Neural cell (in vitro differentiated cells): Measurements from ENCODE around the gene ZFR. TPM values are rescaled to one million over a fixed set of nuclear protein-coding genes. Genes with fewer than 3 reads are reported as not detected.

Experiments used
- H2AFZ ChIP-seq: fragments of 200-600, 300-800 bp; sonication (generic), shearing (Covaris generic); 2 replicates; pipeline ENCODE4 v1.6.0; 2014; ENCODE audit warnings: low read depth, mild to moderate bottlenecking, antibody characterized with exemption, low read length, moderate library complexity
- H3F3A ChIP-seq: fragments of 200-600 bp; shearing (Covaris generic); 2 replicates; pipeline ENCODE4 v1.6.1; 2016; ENCODE audit warnings: mild to moderate bottlenecking, moderate library complexity, mixed read lengths, antibody characterized with exemption, low read length; ENCODE audit not compliant: insufficient read depth, poor library complexity, severe bottlenecking
- H3K27ac ChIP-seq: fragments of 200-600, 300-800 bp; sonication (generic), shearing (Covaris generic); 2 replicates; pipeline ENCODE4 v1.5.1; 2014; ENCODE audit warnings: mild to moderate bottlenecking, low read length, moderate library complexity
- H3K27me3 ChIP-seq: fragments of 300-800, 200-600 bp; sonication (generic), shearing (Covaris generic); 2 replicates; pipeline ENCODE4 v1.6.0; 2014; ENCODE audit warnings: mild to moderate bottlenecking, low read depth, low read length, moderate library complexity; ENCODE audit not compliant: insufficient read depth
- H3K36me3 ChIP-seq: fragments of 300-800, 200-600 bp; sonication (generic), shearing (Covaris generic); 2 replicates; pipeline ENCODE4 v1.5.1; 2014; ENCODE audit warnings: mild to moderate bottlenecking, antibody characterized with exemption, low read length, moderate library complexity; ENCODE audit not compliant: insufficient read depth
- H3K4me2 ChIP-seq: fragments of 300-800, 200-600 bp; sonication (generic), shearing (Covaris generic); 2 replicates; pipeline ENCODE4 v1.6.0; 2014; ENCODE audit warnings: mild to moderate bottlenecking, low read length
- H3K4me3 ChIP-seq: fragments of 300-800, 200-600 bp; sonication (generic), shearing (Covaris generic); 2 replicates; pipeline ENCODE4 v1.5.1; 2014; ENCODE audit warnings: mild to moderate bottlenecking, low read length, moderate library complexity
- H3K79me2 ChIP-seq: fragments of 200-600 bp; shearing (Covaris generic); replicated peaks from 2 replicates; pipeline ENCODE4 v1.6.0; 2014; ENCODE audit warnings: mild to moderate bottlenecking, low read length, moderate library complexity; ENCODE audit not compliant: insufficient read depth
- H3K9ac ChIP-seq: fragments of 300-800, 200-600 bp; sonication (generic), shearing (Covaris generic); 2 replicates; pipeline ENCODE4 v1.6.1; 2016; ENCODE audit warnings: mild to moderate bottlenecking, low read length, mixed read lengths
- H3K9me2 ChIP-seq: fragments of 200-600 bp; shearing (Covaris generic); 2 replicates; pipeline ENCODE4 v1.6.1; 2016; ENCODE audit warnings: mild to moderate bottlenecking, low read length, mixed read lengths; ENCODE audit not compliant: insufficient read depth
- H3K9me3 ChIP-seq: fragments of 200-600, 300-800 bp; sonication (generic), shearing (Covaris generic); 2 replicates; pipeline ENCODE4 v1.6.1; 2016; ENCODE audit warnings: mild to moderate bottlenecking, mixed run types, low read length, moderate library complexity, mixed read lengths
- H4K20me1 ChIP-seq: fragments of 200-600 bp; shearing (Covaris generic); 2 replicates; pipeline ENCODE4 v1.6.1; 2016; ENCODE audit warnings: mild to moderate bottlenecking, mixed run types; ENCODE audit not compliant: insufficient read depth
- CTCF ChIP-seq: fragments of 450-650 bp; IDR thresholded peaks from 2 replicates; pipeline ENCODE4 v1.5.1; 2014; ENCODE audit warnings: antibody characterized with exemption, mild to moderate bottlenecking, moderate library complexity; ENCODE audit not compliant: poor library complexity, severe bottlenecking
- EP300 ChIP-seq: fragments of 450-650 bp; conservative IDR thresholded peaks from 2 replicates; pipeline ENCODE4 v1.6.1; 2014; ENCODE audit warnings: antibody characterized with exemption, mild to moderate bottlenecking, moderate library complexity; ENCODE audit not compliant: poor library complexity, severe bottlenecking
- EZH2 ChIP-seq: fragments of 200-600, 300-800 bp; shearing (Covaris generic), sonication (generic); IDR thresholded peaks from 2 replicates; pipeline ENCODE4 v1.6.1; 2014; ENCODE audit warnings: antibody characterized with exemption, low read length, borderline replicate concordance, mild to moderate bottlenecking; ENCODE audit not compliant: insufficient read depth, poor library complexity, severe bottlenecking
- MXI1 ChIP-seq: fragments of 450-650 bp; conservative IDR thresholded peaks from 2 replicates; pipeline ENCODE4 v1.6.1; 2014; ENCODE audit warnings: antibody characterized with exemption, mild to moderate bottlenecking; ENCODE audit not compliant: poor library complexity, severe bottlenecking
- POLR2AphosphoS5 ChIP-seq: IDR thresholded peaks from 2 replicates; pipeline ENCODE4 v1.6.1; 2012
- RAD21 ChIP-seq: fragments of 450-650 bp; conservative IDR thresholded peaks from 2 replicates; pipeline ENCODE4 v1.6.1; 2014; ENCODE audit warnings: antibody characterized with exemption, mild to moderate bottlenecking, moderate library complexity
- REST ChIP-seq: IDR thresholded peaks from 2 replicates; pipeline ENCODE4 v1.6.1; 2012; ENCODE audit warnings: borderline replicate concordance
- SMC3 ChIP-seq: fragments of 450-650 bp; conservative IDR thresholded peaks from 2 replicates; pipeline ENCODE4 v1.6.1; 2014; ENCODE audit warnings: antibody characterized with exemption, mild to moderate bottlenecking, moderate library complexity; ENCODE audit not compliant: poor library complexity
- TAF1 ChIP-seq: IDR thresholded peaks from 2 replicates; pipeline ENCODE4 v1.6.1; 2012; ENCODE audit warnings: low read depth
- polyA plus RNA-seq: library from polyadenylated mRNA; depleted of rRNA; stranded (reverse); fragments of >200 nt; gene quantifications from 2 replicates; pipeline ENCODE4 v1.2.3, GENCODE V29; 2014

ZFR gene
- polyA plus RNA-seq, 1 donor from 2014 or later, result 141 TPM

- H3K4me3 ChIP-seq, result no peak overlapping the region
Measured at GRCh38 chr5:32460702-32461101, 16.2 kb upstream of the ZFR start.

GRCh38 chr5:32458880-32459495 is 14.4 kb upstream of the ZFR start:
- Histone ChIP-seq H3K4me2 (no peak overlapping the region), H3K9me2 (no peaks in the 10 kb centered on the region), H3K9ac (no peak overlapping the region), H4K20me1 (no peaks in the 10 kb centered on the region), H3K79me2 (no peaks in the 10 kb centered on the region), H3K9me3 (no peaks in the 10 kb centered on the region), H3K27ac (no peak overlapping the region), H3F3A (no peaks in the 10 kb centered on the region), H2AFZ (no peak overlapping the region), H3K4me3 (no peak overlapping the region), H3K36me3 (no peaks in the 10 kb centered on the region), H3K27me3 (no peaks in the 10 kb centered on the region)
- TF ChIP-seq CTCF (no peak), EP300 (no peak), EZH2 (no peak), MXI1 (no peak), RAD21 (no peak)

More at GRCh38 chr5:32460702-32461101, 16.2 kb upstream of the ZFR start:
- no peaks in the 10 kb centered on the region for H3K9me2 ChIP-seq
- no peak overlapping the region for H3K27ac ChIP-seq
- no peak overlapping the region for H3K9ac ChIP-seq
- H2AFZ ChIP-seq, result no peak overlapping the region
- H3K36me3 ChIP-seq, result no peaks in the 10 kb centered on the region
- no peak overlapping the region for H3K4me2 ChIP-seq
- H4K20me1 ChIP-seq, result no peaks in the 10 kb centered on the region
- no peaks in the 10 kb centered on the region for H3K79me2 ChIP-seq
- H3K27me3 ChIP-seq, result no peaks in the 10 kb centered on the region
- TF ChIP-seq REST, result no peak
- no peak for TF ChIP-seq POLR2AphosphoS5
- TF ChIP-seq EP300, result no peak
- TF ChIP-seq SMC3, result no peak
- no peak for TF ChIP-seq TAF1
- no peak for TF ChIP-seq MXI1
- TF ChIP-seq CTCF, result no peak
- no peak for TF ChIP-seq EZH2
- no peak for TF ChIP-seq RAD21
- no peaks in the 10 kb centered on the region for H3K9me3 ChIP-seq
- H3F3A ChIP-seq, result no peaks in the 10 kb centered on the region
